ENCODE measurements around the gene FBXL15.

DNA sequence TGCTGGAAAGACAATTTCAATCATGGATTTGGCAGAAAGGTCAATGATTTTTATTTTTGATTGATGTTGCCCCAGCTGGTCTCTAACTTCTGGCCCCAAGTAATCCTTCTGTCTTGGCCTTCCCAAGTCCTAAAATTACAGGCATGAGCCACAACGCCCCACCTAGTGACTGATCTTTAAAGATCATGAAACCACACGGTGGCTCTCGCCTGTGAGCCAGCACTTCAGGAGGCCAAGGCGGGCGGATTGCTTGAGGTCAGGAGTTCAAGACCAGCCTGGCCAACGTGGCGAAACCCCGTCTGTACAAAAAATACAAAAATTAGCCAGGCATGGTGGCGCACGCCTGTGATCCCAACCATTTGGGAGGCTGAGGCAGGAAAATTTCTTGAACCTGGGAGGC lies 43.3 kb downstream of the FBXL15 start:
- TF ChIP-seq POLR2AphosphoS5 (IDR thresholded peaks at IDR 0.05) (no peak), POLR2A (IDR thresholded peaks at IDR 0.05) (no peak)
- TF ChIP-seq, protein P1, sequence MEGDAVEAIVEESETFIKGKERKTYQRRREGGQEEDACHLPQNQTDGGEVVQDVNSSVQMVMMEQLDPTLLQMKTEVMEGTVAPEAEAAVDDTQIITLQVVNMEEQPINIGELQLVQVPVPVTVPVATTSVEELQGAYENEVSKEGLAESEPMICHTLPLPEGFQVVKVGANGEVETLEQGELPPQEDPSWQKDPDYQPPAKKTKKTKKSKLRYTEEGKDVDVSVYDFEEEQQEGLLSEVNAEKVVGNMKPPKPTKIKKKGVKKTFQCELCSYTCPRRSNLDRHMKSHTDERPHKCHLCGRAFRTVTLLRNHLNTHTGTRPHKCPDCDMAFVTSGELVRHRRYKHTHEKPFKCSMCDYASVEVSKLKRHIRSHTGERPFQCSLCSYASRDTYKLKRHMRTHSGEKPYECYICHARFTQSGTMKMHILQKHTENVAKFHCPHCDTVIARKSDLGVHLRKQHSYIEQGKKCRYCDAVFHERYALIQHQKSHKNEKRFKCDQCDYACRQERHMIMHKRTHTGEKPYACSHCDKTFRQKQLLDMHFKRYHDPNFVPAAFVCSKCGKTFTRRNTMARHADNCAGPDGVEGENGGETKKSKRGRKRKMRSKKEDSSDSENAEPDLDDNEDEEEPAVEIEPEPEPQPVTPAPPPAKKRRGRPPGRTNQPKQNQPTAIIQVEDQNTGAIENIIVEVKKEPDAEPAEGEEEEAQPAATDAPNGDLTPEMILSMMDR (IDR thresholded peaks at IDR 0.05): no peak
